Activated effector memory CD4-positive, alpha-beta T cell treated with anti-CD3 and anti-CD28 coated beads, Interleukin-2, amount 50 U/mL, for 16 hours (primary cell): Measurements from ENCODE around the gene OPCML.

Experiments
- DNase-seq: peaks from one replicate; pipeline ENCODE4 v3.0.0-alpha.2; 2020

Gene OPCML

DNA sequence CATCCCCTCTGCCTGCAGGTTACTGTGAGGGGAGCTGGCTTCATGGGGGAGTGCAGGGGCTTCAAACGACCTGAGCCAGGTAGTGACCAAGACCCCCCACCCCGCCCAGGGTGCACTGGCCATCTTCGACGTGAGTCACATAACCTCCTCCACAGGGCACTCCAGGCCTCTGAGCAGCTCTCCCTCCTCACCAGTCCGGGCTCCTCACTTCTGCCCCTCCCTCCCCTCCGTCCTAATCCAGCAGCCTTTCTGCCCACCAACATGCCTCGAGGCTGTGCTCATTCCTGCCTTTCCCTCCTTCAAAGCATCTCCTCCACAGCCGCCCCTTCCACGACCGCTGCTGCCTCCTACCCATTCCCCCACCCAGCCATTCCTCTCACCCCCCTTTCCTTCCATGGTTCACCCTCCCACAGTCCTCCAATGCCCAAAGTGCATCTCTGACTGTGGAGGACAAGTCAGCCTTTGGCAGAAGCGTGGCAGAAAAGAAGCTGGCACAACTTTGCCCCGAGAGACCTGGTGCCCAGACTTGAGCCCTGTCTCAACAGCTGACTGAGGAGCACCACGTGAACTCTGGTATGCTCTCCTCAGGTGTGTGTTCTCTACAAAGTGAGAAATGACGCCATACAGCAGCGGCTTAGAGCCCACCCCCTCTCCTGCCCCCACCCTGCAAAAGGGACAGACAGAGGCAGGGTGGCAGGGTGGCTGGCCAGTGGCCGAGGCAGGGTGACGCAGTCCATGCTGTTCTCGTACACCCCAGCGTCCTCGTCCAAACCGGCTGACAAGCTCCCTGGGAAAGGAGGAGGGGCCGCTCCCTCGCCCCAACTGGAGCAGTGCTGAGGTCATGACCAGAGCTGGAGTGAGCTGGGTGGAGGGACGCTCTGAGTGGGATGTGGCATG is 30.4 kb downstream of the OPCML start:
- no peak for DNase-seq

DNA sequence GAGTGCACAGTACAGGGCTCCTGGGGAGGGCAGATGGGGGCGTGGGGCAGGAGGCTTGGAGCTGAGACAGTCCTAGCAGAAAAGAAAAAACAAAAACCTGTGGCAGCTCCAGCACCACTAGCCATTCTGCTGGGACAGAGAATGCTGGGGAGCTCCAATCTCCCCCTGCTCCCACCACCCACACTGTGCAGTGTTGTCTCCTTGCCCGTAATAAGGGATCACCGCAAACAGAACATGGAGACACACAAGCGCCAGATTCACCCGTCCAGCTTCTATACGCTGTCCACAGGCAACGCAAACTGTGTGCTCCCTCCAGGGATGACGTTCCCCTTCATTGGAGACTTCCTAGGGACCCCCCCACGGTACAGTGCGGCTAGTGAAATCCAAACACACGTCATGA is 31.4 kb downstream of the OPCML start:
- DNase-seq: no peak

DNA sequence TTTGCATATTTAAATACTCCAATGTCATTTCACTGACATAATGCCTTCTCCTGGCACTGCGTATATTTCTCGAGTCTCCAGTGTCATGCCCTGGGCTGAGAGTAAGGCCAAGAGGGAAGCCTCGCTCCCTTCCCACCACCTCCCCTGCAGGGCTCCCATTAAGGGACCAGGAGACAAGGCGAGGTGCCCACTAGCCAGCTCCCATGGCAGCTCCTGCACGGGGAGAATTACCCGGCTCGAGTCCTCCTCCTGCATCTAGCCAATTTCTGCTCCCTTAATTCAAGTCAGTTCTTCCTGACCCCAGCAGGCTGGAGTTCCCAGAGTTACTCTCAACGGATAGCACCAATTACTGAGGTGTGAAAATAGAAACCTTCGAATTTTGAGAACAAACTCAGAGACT is 31.9 kb downstream of the OPCML start:
- no peak for DNase-seq

- DNase-seq: no peak
These were observed 33.3 kb downstream of the OPCML start for GRCh38 chr11:133498969-133499368.

GRCh38 chr11:133497477-133498140 is 34.7 kb downstream of the OPCML start:
- DNase-seq: no peak

DNA sequence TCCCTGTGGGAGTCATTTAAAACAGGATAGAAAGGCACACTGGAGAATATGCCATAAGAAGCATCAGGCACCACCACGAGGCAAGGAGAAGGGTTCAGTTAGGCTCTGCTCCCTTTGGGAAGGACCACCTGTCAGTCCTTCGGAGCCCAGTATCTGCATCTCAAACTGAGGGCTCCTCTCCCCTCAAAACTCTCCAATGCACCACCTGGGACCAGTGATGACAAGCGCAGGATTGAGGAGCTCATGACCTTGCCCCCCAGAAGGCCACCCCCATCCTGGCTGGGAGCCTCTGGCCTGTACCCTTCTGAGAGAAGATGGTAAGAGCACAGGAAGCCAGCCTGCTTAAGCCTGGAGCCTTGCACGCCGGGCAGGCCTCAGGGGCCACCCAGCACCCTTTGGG is 39.4 kb downstream of the OPCML start:
- no peak for DNase-seq

GRCh38 chr11:133491680-133492383 is 40.5 kb downstream of the OPCML start:
- DNase-seq: no peak

- no peak for DNase-seq
These were observed 51.6 kb downstream of the OPCML start for GRCh38 chr11:133480722-133481121.

DNA sequence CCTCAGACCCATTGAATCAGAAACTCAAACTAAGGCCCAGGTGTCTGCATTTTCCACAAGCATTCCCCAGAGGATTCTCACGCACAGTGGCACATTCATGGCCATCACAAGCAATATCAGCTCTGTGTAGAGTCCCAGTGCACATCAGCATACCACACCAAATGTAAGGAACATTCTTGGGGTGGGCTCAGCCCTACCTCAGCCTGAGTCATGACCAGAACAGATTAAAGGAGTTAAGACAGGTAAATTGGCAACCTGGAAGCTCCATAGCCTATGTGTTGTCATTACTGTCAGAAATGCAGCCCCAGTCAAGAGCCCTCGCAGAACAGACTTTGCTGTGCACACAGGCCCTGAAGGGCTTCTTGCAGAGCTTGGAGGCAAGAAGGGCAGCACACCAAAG is 53.1 kb downstream of the OPCML start:
- DNase-seq: no peak

DNA sequence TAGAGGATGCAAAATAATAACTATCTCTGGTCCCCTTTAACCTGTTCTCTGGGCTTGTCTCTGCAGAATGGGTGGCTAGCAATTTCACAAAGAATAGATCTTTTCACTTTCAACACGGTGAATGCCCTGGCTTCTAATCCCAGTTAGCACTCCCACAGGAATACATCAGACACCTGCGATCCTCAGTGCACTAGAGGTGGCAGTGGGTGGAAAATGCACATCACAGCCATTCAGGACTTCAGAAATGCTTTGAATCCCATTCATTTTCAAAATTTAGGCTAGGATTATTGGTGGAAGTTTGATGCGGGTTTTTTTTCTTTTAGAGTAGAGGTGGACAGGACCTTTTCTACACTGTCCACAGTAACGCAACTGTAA is 55.1 kb downstream of the OPCML start:
- no peak for DNase-seq

- no peak for DNase-seq
These were observed 55.6 kb downstream of the OPCML start for GRCh38 chr11:133476570-133477250.

GRCh38 chr11:133474461-133474860 is 57.8 kb downstream of the OPCML start:
- no peak for DNase-seq

DNA sequence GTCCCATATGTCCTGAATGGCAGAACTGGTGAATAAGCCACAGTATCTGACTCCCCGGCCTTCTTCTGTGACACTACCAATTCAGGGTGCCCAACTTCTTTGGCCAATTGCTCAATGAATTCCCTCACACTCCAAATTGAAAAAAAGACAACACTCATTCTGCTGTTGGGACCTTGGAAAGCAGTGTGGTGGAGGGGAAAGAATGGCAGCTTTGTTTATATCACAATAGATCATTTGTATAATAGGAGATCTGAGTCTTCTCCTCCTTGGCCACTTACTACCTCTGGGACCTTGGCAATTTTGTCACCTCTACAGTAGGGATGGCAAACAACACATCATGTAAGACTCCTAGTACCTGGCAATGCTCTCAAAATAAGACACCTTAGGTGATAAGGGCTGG is 64.6 kb downstream of the OPCML start:
- DNase-seq: no peak

DNA sequence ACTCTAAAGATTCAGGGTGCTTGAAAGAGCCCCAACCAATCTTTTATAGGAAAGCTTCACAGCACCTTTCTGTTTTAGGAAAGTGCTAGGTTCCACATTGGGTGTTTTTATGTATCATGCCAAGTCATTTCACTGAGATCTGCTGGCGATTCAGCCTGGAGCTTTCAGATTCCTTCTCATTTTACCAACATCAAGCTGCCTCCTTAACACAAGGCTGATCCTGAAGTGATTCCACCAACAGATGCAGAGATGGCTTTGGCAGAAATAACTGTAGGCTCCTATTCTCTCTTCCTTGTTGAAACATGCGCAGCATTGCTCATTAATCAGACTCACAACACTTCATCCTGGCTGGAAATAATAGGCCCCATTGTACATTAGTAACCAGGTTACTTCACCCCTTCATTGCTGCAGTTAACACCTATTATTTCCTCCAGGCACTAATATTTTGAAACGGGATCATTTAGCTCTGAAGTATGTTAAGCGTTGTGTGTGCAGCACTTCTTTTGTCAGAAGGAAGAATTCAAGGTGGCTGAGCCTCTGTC is 89.0 kb downstream of the OPCML start:
- DNase-seq: no peak

DNA sequence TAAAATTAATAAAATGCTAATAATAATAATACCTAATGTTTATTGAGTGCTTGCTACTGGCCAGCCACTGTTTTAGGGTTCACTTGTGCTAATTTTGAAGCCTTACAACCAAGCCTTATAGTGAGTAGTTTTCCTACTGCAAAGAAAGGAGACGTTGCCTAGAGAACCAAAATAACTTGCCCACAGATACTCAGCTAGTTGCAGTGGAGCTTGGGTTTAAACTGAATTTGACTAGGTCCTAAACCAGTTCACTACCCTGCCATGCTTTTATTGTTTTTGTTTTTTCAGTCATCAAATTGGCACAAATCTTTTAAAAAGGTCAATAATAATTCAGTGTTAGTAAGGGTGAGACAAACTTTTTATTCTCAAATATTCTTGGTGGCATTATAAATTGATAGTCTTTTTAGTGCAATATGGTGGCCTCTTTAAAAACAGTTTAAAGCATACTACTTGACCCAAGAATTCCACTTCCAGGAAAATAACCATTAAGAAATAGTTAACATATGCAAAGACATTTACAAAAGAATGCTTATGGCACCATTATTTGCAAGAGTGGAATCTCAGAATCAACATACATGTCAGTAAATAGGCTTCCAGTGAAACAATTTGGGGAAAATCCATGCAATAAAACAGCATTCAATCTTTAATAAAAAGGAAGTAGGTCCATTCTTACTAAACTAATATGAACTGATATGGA is 90.2 kb downstream of the OPCML start:
- DNase-seq: no peak

DNA sequence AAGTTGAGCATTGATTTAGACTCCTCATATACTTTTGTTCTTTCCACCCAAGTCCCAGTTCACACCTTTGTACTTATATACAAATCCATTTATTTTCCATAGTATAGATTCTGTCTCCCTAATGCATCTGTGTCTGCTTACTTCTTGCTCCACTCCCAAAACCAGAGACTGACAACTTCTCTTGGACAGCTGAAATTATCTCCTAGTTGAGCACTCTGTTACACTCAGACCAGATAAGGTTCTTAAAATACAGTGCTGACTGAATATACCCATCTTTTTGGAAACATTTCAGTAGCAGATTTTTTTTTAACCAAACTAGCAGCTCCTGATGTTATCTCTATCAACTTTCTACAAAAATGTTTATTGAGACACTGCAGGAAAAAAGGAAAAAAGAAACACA is 106.3 kb downstream of the OPCML start:
- no peak for DNase-seq

GRCh38 chr11:133425245-133425644 is 107.1 kb downstream of the OPCML start:
- no peak for DNase-seq

DNA sequence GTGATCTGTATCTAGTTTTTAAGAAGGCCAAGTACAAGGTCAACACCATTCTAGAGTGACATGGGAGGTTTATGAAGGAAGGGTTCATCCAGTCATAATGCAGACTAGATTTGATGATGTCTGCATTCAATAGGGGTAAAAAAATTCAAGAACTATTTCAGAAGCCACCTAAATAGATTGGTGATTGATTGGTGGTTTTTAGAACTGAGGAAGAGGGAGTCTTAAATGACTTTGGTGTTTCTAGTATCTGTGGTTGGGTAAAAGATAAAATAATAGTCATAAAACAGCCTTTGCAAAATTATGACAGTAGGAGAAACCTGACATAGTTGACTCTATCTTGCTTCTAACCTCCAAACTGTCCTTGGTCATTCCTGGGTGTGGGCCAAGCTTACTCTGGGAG is 114.1 kb downstream of the OPCML start:
- DNase-seq: no peak

DNA sequence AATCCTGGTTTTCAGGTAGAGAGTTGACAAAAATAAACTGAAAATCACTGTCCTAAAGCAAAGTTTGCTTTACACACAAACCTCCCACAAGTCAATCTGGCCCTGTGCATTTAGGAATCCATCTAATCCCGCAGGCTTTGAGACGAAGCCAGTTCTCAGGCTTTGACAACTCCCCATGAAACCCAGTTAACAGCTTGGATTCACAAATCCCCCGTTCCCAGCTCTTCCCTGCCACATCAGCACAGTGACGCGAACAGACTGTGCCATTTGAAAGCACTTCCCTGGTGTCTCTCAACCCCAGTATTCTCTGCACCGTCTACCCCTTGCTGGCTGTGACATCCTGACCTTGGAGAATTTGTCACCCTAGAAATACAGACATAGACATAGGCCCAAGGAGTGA is 117.8 kb downstream of the OPCML start:
- no peak for DNase-seq

DNA sequence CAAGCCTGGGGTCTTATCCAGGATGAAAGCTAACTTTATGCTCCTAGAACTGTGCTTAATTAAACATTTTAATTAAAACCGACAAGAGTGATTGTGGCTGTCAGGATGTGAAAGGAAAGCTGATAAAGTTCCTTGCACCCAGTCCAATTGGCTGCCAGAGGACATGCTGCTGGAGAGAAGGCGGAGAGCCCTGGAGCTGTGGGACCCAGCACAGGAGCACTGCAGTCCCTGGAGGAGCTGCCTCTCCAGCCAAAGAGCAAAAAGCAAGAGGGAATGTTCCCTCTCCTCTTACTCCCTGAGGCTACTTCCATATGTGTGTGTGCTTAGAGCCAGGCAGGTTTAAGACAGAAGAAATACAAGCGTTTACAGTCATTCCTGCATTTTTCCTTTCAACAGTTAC is 118.6 kb downstream of the OPCML start:
- DNase-seq: no peak

DNA sequence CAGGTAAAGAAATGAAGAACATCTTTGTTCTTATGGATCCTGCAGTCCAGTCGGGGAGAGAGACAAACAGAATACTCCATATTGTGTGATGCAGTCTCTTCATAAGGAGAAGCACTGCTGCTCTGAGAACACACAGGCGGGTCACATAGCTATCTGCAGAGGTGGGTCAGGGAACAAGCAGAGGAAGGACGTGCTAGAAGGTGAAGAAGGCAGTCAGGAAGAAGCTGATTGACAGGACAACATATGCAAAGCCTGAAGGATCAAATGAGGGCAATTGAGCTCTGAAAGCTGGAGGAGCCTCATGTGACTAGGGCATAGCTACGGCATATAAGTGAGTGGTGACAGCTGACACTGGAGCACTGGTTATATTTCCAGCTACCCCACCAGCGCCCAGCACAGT is 122.5 kb downstream of the OPCML start:
- DNase-seq: no peak

GRCh38 chr11:133408936-133409335 is 123.4 kb downstream of the OPCML start:
- DNase-seq: no peak
